Mesenteric fat pad (tissue), 1 donor: ENCODE data around the gene SDHAF2. TPM values are rescaled to one million over a fixed set of nuclear protein-coding genes. Genes with fewer than 3 reads are reported as not detected.
"Not testable (repeated sequence)": the region's sequence is repeated elsewhere in the genome, so short reads cannot be mapped to it uniquely, and the experiment has no call there.

Experiments used
- DNase-seq: peaks from one replicate; pipeline ENCODE4 v3.0.0-alpha.2; 2020; ENCODE audit warnings: low spot score
- long read RNA-seq: library from polyadenylated mRNA; unstranded; transcript quantifications from one replicate; pipeline ENCODE4 v2.0.0, GENCODE V29; 2020
- total RNA-seq: library from RNA; stranded (reverse); fragmentation: NEBNext Ultra II Directional; extraction: Animal tissue kit (Norgen Biotek cat#: 25700); gene quantifications from one replicate; pipeline ENCODE4 v1.2.1, GENCODE V29; 2021
- donor health status: DM: yes; HTN: yes; CAD: no.

The SDHAF2 gene
- 40.2 TPM for total RNA-seq
- long read RNA-seq, transcript SDHAF2-206 (2 exons, 835 nt) = minor isoform, 5 of 124 reads
- long read RNA-seq, transcript SDHAF2-201 (4 exons, 2,033 nt) = major isoform, 103 of 124 reads
- long read RNA-seq, transcript SDHAF2-207 (5 exons, 1,077 nt) = minor isoform, 6 of 124 reads
- long read RNA-seq, partial matches to known transcripts = 3 of 124 reads
- long read RNA-seq, other reads (novel, unspliced or antisense) = 3 of 124 reads

DNA sequence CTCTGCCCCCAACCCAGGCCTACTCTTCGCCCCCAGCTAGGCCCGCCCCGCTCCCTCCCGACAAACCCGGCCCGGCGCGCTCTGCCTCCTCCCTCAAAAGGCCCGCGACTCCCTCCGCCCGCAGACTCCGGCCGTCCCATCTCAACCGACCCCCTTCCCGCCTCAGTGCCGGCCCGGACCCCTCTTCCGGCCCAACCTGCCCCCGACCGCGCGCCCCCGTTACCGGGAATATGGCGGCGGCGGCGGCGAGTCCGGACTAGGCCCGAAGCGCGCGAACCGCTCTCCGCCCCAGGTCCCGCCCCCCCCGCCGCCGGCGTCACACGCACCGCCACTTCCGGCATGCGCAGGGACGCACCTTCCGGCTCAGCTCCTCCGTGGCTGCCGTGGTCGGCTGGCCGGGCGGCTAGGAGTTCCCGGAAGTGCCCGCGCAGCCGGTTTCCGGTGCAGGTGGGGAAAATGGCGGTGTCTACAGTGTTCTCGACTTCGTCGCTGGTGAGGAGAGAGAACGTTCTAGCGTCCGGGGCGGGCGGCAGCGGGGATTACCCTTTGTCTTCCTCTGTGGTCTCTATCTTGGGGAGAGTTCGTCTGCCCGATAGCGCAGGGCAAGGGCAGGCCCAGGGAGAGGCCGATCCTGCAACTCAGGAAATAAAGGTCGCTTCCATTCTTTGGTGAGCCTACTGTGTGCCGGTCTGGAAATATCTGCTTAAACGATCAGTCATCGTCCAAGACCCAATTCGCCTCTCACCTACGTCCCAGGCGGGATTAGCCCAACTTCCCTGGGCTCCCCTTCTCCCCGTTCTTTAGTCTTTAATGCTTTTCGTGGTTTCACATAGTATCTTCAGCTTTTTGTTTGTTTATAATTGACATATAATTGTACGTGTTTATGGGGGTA lies at the start of gene SDHAF2, which contains the start of gene CPSF7:
TSS of gene SDHAF2 (plus strand) at position 434 of the 892 bp plus-strand sequence. CDS start at position 457, 23 bp downstream.
TSS of gene CPSF7 (minus strand) at position 285 of the 892 bp plus-strand sequence. CDS start 740 bp downstream, outside the sequence.
- DNase-seq = peak; percentile 99

DNA sequence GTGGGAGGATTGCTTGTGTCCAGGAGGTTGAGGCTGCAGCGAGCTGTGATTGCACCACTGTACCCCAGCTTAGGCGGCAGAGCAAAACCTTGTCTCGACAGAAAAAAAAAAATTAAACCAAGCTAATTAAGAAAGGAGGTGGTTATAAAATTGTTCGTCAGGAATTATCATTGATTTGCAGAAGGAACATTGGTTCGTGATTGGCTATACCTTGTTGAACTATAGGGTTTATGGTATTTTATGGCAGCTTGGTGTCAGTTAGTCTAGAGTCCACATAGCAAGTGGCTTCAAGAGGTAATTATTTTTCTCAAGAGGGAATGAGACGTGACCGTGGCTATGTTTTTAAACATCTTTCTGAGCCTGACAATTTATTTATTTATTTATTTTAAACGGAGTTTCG lies 49.0 kb upstream of the SDHAF2 start:
- DNase-seq = no peak

DNA sequence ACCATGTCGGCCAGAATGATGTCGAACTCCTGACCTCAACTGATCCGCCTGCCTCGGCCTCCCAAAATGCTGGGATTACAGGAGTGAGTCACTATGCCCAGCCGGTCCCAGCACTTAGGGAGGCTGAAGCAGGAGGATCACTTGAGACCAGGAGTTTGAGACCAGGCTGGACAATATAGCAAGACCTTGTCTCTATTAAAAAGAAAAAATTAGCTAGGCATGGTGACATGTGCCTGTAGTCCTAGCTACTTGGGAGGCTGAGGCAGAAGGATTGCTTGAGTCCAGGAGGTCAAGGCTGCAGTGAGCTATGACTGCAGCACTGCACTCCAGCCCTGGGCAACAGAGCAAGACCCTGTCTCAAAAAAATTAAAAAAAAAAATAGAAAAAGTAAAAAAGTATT lies 46.1 kb upstream of the SDHAF2 start:
- not testable (repeated sequence) for DNase-seq

DNA sequence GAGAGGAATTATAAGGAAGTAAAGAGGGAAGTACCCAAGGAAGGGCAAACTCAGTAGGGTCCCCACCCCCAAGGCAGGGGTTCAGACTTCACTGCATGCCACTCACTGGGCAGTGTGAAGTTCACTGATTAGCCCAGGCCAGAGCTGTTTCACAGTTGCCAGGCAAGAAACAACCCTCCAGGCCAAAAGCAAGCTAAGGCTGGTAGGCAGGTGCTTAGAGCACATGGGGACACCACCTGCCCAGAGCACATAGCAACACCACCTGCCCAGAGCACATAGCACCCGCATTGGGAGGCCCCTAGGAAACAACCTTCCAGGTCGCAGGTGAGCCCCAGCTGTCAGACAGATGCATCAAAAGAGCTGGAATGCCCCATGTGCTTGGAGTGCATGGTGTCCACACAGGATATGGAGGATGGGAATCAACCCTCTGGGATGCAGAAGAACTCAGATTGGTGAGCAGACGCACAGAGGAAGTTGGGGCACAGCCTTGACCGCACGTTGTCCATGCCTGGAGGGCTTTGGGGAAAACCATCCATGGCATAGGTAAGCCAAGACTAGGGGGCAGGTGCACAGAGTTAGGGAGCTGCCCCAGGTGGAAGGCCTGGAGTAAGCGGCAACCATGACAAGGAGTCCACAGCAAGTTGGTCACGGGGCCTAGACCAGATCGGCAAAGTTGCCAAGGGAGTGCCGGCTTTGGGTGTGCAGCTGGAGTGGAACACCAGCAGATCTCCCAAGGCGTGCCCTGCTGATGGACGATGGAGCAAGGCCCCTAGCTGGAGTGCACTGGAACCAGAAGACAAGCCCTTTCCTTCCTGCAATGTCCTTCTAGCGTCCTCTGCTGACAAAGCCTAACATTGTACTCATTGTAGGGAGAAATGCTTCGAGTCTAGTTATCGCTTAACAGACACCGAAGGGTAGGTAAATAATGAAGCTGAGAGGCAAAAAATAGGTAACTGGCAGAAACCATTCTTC lies 45.4 kb upstream of the SDHAF2 start:
- no peak for DNase-seq

GRCh38 chr11:61390161-61390560 lies 39.8 kb upstream of the SDHAF2 start:
- no peak for DNase-seq

GRCh38 chr11:61392981-61393595 lies 36.8 kb upstream of the SDHAF2 start:
- DNase-seq = no peak

GRCh38 chr11:61401173-61401572 lies 28.8 kb upstream of the SDHAF2 start:
- no peak for DNase-seq

DNA sequence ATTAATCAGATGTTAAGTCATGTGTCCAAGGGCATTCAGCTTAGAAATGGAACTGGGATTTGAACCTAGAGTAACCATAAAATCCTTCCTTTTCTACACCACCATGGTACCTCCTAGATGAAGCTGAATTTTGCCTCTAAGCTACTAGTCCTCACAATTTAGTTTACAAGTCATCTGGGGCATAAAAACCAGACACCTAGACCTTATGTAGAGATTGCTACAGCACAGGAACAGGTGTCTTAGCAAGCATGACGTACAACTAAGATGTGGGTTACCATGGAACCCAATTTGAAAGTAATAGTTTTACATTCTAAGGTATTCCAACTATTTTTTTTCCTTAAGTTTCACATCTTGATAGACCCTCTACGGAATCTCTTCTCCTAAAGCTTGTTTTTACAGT lies 28.4 kb upstream of the SDHAF2 start:
- DNase-seq = no peak

GRCh38 chr11:61403658-61404057 lies 26.3 kb upstream of the SDHAF2 start:
- DNase-seq = no peak

- no peak for DNase-seq
These were observed 25.8 kb upstream of the SDHAF2 start for GRCh38 chr11:61404103-61404502.

DNA sequence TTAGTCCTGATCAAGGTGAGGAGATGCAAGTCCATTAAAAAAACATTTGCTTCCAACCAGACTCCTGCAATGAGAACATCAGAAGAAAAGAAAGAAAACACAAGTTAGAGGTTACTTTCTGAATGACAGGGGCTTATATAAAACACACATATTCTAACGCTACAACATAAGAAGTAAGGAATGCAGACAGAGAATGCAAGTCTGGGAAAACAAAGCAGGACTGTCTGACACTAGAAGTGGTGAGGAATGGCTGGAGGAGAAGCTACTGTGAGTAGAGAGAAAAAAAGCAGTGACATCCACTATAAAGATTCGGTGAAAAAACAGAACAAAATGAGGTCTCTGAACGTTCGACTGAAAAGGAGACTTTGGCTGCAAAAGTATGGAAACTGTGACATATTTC lies 25.3 kb upstream of the SDHAF2 start:
- DNase-seq = no peak

DNA sequence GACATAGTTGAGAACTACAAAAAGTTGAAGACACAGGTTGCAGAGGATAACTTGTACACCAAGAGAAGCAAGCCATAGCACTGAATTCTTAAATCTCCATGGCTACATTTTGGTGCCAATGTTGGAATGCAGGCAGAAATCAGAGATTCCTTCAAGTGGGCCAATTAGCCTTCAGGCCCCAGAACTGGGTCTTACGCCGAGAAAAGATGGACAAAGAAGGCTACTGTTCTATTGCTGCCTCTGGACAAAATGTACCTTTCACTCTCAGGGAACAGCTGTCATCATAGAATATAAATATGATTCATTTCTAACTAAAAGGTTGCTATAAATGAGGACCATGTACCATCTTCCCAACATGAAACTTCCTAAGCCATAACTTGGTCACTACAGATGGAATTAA lies 23.9 kb upstream of the SDHAF2 start:
- no peak for DNase-seq

DNA sequence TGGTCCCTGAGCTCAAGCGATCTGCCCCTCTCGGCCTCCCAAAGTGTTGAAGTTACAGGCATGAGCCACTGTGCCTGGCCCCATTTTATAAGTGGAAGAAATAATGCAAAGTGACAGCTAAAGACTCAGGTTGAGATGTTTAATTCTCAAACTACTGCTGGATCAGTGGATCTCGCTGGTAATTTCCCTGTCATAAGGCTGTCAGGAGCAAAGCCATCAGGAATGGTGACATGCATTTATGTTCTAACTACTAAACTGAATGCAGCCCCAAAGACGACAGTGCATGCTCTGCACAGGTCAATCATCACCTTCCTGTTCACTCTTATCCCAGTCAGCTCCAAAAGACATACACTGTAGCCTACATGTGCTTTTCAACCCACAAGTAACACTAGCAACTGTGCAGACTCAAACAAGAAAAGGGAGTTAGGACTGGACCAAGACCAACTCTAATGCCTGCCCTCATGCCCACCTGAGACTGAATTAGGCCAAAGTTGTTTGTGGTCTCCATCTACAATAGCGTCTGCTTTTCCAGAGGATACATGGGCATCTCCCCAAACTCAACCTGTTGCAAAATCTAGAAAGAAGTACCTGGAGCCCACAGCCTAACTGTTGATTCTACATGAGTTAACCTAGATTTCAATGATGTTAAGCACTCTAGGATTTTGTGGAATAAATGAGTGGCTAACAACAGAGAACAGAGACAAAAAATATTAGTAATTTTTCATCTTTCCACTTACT lies 22.8 kb upstream of the SDHAF2 start:
- no peak for DNase-seq

GRCh38 chr11:61411589-61411988 lies 18.3 kb upstream of the SDHAF2 start:
- DNase-seq = no peak

- DNase-seq = no peak
These were observed 16.4 kb upstream of the SDHAF2 start for GRCh38 chr11:61413496-61413895.

- no peak for DNase-seq
These were observed 15.4 kb upstream of the SDHAF2 start for GRCh38 chr11:61414547-61414946.

- DNase-seq = no peak
These were observed 14.5 kb upstream of the SDHAF2 start for GRCh38 chr11:61415381-61415780.

DNA sequence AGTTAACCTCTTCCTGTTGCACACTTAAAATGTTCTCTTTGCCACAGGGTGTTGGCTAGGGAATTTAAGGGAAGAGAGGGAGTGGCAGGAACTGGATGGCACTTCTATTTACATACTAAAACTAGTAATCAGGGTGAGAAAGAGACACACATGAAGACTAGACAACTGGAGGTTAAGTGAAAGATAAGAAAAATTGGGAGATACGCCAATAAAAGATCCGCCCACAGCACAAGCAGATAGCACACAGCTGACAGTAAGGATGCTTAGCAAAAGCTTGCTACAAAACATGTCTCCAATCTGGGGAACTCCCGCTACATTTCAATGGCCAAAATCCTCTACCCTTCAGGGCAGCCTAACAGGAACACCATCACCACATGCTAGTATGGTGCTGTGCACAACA lies 13.0 kb upstream of the SDHAF2 start:
- no peak for DNase-seq

DNA sequence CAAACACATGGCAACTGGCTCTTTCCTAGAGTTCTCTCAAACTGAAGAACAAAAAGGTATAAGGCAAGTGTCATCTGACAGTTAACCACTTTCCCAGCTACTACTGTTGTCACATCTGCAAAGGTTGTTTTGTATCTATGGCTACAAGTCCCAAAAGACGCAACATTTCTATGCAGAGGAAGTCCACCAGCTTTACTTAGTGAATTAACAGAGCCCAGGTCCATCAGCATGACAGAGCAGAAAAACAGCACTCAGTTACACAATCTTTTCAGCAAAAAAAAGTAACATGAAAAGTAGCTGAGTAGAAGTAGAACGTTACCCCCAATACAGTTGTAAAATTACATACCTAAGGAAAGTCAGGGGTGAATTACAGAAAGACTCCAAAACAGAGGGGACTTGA lies 12.3 kb upstream of the SDHAF2 start:
- DNase-seq = no peak

DNA sequence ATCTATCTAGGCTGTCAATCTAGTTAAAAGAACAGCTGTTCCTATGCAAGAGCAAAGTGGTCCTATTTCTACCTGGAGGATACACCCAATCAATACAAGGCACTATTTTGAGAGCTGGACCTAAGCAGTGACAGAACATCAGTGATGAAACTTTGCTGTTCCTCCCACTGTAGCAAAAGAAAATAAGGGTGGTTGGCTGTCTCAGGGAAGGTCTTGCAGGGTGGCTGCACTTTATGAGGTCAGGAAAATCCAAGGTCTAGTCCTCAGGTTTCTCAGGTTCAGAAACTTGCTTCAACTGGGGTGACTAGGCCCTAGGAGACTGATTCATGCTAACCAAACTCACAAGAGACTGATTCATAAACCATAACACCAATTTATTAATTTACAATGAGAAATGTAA lies 11.8 kb upstream of the SDHAF2 start:
- no peak for DNase-seq
